Measurements from ENCODE around the gene MATN1. TPM values are rescaled to one million over a fixed set of nuclear protein-coding genes. Genes with fewer than 3 reads are reported as not detected.

The MATN1 gene
- total RNA-seq, 1 donor from 2014 or later: 0.49 TPM

GRCh38 chr1:30668024-30668423, 55.4 kb downstream of the MATN1 start:
- no peaks in the 10 kb centered on the region for H3K36me3 ChIP-seq
- intact Hi-C loops (cut with DNase I): no loop called here
- H3K27me3 ChIP-seq: no peaks in the 10 kb centered on the region
- no peak overlapping the region for H3K4me3 ChIP-seq
- H3K9me3 ChIP-seq: no peaks in the 10 kb centered on the region
- peak overlapping the region; percentile 97 for H3K27ac ChIP-seq
- TF ChIP-seq POLR2A (IDR thresholded peaks at IDR 0.05): no peak
- TF ChIP-seq POLR2AphosphoS5 (IDR thresholded peaks at IDR 0.05; ENCODE audit: insufficient read depth in 1 of 2, low read depth in 1 of 2): no peak
- TF ChIP-seq, protein P1, sequence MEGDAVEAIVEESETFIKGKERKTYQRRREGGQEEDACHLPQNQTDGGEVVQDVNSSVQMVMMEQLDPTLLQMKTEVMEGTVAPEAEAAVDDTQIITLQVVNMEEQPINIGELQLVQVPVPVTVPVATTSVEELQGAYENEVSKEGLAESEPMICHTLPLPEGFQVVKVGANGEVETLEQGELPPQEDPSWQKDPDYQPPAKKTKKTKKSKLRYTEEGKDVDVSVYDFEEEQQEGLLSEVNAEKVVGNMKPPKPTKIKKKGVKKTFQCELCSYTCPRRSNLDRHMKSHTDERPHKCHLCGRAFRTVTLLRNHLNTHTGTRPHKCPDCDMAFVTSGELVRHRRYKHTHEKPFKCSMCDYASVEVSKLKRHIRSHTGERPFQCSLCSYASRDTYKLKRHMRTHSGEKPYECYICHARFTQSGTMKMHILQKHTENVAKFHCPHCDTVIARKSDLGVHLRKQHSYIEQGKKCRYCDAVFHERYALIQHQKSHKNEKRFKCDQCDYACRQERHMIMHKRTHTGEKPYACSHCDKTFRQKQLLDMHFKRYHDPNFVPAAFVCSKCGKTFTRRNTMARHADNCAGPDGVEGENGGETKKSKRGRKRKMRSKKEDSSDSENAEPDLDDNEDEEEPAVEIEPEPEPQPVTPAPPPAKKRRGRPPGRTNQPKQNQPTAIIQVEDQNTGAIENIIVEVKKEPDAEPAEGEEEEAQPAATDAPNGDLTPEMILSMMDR (IDR thresholded peaks at IDR 0.05): no peak
- H3K4me1 ChIP-seq: peaks cover 54% of the 10 kb centered on the region
- DNase-seq (ENCODE audit: extremely low spot score in 2 of 2): no peak

DNA sequence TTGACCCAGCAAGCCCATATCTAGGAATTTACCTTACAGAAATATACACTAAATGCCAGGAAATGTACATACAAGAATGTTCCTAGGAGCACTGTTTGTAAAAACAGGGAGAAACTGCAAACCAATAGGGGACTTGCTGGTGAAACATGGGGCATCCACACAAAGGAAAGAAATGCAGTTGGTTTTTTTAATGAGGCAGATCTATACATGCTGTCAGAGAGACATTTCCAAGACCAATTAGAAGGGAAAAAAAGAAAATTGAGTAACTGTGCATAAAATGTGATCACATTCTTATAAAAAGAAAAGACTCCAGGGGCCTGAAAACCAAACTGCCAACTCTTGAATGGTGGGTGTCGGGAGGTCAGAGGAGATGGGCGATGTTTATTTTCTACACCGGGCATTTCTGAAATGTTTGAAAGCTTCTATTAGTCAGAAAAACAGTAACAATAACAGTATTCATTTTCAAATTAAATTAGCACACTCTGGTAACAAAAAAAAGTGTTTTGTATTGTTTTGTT, 56.6 kb downstream of the MATN1 start:
- Histone ChIP-seq H3K36me3 (no peaks in the 10 kb centered on the region), H3K27me3 (no peaks in the 10 kb centered on the region), H3K9me3 (no peaks in the 10 kb centered on the region), H3K27ac (peak overlapping the region; percentile 97), H3K4me1 (peaks cover 64% of the 10 kb centered on the region), H3K4me3 (no peak overlapping the region)
- TF ChIP-seq POLR2A (IDR thresholded peaks at IDR 0.05): no peak
- no peak for TF ChIP-seq POLR2AphosphoS5 (IDR thresholded peaks at IDR 0.05; ENCODE audit: insufficient read depth in 1 of 2, low read depth in 1 of 2)
- TF ChIP-seq, protein P1 (IDR thresholded peaks at IDR 0.05): no peak
- intact Hi-C loops (cut with DNase I): no loop called here
- no peak for DNase-seq (ENCODE audit: extremely low spot score in 2 of 2)

DNA sequence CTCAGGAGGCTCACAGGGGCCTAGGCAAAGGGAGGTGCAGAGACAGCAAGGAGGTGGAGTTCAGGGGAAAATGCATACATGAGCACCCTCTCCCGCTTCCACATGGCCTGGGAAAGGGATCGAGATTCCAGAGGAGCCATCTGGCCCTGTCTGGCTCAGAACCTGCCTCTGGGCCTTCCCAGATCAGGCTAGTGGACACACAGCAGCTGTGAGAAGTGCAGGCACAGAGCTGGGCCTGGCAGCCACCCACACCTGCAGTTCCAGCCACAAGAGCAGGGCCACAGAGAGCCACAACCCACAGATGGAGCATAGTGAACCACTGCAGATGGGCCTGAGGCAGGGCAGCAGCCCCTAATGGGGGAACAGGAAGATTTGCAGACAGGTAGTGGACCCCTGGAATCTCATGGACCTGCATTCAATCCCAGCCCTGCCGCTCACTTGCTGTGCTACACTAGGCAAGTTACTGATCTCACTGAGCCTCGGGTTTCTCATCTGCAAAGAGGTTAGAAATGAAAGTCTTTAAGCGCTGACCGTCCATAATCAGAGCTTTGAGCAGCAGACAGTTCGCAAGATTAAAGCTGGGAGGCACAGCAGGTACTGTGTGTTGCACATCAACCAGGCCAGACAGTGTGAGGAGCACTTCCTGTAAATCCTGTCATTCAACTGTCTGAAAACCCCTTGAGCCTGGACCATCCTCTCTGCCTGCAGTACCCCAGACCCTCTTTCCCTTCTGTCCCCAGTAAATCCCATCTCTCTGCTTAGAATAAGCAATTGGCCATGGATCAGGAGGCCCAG, 58.0 kb downstream of the MATN1 start:
- TF ChIP-seq, protein P1 (IDR thresholded peaks at IDR 0.05): no peak
- no peak for TF ChIP-seq POLR2AphosphoS5 (IDR thresholded peaks at IDR 0.05; ENCODE audit: insufficient read depth in 1 of 2, low read depth in 1 of 2)
- TF ChIP-seq POLR2A (IDR thresholded peaks at IDR 0.05): no peak

DNA sequence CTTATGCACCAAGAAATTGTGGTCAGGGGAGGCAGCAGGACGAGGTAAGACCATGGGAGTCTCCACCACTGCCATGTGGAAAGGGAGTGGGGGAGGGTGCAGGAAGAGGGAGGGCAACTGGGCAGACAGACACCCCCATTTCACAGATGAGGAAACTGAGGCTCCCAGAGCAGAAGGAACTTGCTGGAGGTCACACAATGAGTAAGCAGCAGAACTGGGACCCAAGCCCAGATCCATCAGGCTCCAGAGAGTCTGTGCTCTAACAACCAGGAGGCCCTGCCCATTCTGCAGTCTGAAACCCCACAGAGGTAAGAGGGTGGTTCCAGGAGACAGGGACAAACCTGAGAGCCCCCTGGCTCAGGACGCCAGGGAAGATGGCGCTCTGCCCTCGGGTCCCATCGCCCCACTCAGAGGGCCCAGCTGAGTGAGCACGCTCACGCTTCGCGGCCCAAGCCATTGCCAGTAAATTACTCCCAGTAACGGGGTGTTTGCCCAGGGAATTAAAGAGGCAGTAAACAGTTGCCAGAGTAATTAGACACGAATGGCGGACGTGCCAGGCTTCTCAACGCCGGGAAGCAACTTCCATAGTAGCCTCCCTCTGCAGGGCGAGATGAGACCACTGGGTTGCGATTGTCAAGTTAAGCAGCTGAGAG, 59.2 kb downstream of the MATN1 start:
- no peak for DNase-seq (ENCODE audit: extremely low spot score in 2 of 2)
- H3K4me3 ChIP-seq: no peak overlapping the region
- intact Hi-C loops (cut with DNase I): no loop called here
- TF ChIP-seq POLR2A (IDR thresholded peaks at IDR 0.05): no peak
- no peak for TF ChIP-seq POLR2AphosphoS5 (IDR thresholded peaks at IDR 0.05; ENCODE audit: insufficient read depth in 1 of 2, low read depth in 1 of 2)
- TF ChIP-seq, protein P1 (IDR thresholded peaks at IDR 0.05): no peak
- peak overlapping the region; percentile 97 for H3K27ac ChIP-seq
- peaks cover 67% of the 10 kb centered on the region for H3K4me1 ChIP-seq
- H3K9me3 ChIP-seq: no peaks in the 10 kb centered on the region
- no peaks in the 10 kb centered on the region for H3K27me3 ChIP-seq
- H3K36me3 ChIP-seq: no peaks in the 10 kb centered on the region

More for the DNA sequence above, 58.0 kb downstream of the MATN1 start:
- Histone ChIP-seq H3K4me1 (peaks cover 71% of the 10 kb centered on the region), H3K9me3 (no peaks in the 10 kb centered on the region), H3K27me3 (no peaks in the 10 kb centered on the region), H3K27ac (peak overlapping the region; percentile 97), H3K4me3 (no peak overlapping the region), H3K36me3 (no peaks in the 10 kb centered on the region)
- DNase-seq (ENCODE audit: extremely low spot score in 2 of 2): no peak
- intact Hi-C loops (cut with DNase I): no loop called here
